Ectodermal cell (in vitro differentiated cells): ENCODE results near the gene C2CD2.

Source experiments
- H3K27ac ChIP-seq: 2 replicates; pipeline ENCODE4 v1.7.0; 2013; ENCODE audit warnings: mild to moderate bottlenecking, low read depth, low read length; ENCODE audit not compliant: insufficient read depth, poor library complexity, severe bottlenecking
- H3K27me3 ChIP-seq: 2 replicates; pipeline ENCODE4 v1.7.0; 2013; ENCODE audit warnings: mild to moderate bottlenecking, low read length; ENCODE audit not compliant: insufficient read depth, control insufficient read depth, poor library complexity, severe bottlenecking
- H3K36me3 ChIP-seq: one replicate; pipeline ENCODE4 v1.7.0; 2013; ENCODE audit warnings: low read length; ENCODE audit not compliant: control insufficient read depth, insufficient read depth
- H3K4me1 ChIP-seq: one replicate; pipeline ENCODE4 v1.7.0; 2013; ENCODE audit warnings: low read length; ENCODE audit not compliant: control insufficient read depth, insufficient read depth
- H3K4me3 ChIP-seq: 2 replicates; pipeline ENCODE4 v1.7.0; 2013; ENCODE audit warnings: low read depth, low read length, control low read depth; ENCODE audit not compliant: insufficient read depth
- H3K9me3 ChIP-seq: 2 replicates; pipeline ENCODE4 v1.7.0; 2013; ENCODE audit warnings: mild to moderate bottlenecking, low read length, moderate library complexity; ENCODE audit not compliant: control insufficient read depth
- WGBS, 2 experiments: methylation state at CpG; one replicate each; pipeline ENCODE4 v1.1.7; 2013; ENCODE audit warnings: missing lambda C conversion rate in 2 of 2; 5-methylcytosine and 5-hydroxymethylcytosine counted together

The C2CD2 gene

GRCh38 chr21:41836166-41837015 is 117.4 kb downstream of the C2CD2 start:
- 87% methylated on average over 32 of the region's 32 CpGs for WGBS, 2 experiments
- Histone ChIP-seq H3K4me1 (no peaks in the 10 kb centered on the region), H3K4me3 (no peak overlapping the region), H3K27me3 (no peaks in the 10 kb centered on the region), H3K27ac (no peak overlapping the region), H3K9me3 (no peaks in the 10 kb centered on the region), H3K36me3 (no peaks in the 10 kb centered on the region)

DNA sequence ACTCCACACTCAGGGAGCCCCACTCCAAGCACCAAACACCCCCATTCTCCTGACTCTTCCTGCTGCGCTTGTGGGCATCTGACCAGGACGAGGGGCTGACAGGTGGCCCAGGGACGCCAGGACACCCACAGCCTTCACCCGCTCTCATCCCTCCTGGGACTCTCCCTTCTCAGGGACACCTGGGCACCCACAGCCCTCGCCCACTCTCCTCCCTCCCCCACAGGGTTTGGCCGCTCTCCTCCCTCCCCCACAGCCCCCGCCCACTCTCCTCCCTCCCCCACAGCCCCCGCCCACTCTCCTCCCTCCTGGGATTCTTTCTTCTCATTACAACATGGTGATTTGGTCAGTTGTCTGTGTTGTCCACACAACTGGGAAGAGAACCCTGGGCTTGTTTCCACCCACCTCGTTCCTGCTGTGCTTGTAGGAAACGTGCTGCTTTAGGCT is 118.1 kb downstream of the C2CD2 start:
- H3K36me3 ChIP-seq = no peaks in the 10 kb centered on the region
- no peak overlapping the region for H3K4me3 ChIP-seq
- H3K27me3 ChIP-seq = no peaks in the 10 kb centered on the region
- H3K4me1 ChIP-seq = no peaks in the 10 kb centered on the region
- WGBS, 2 experiments = 61 to 64% methylated on average over 10 of the region's 10 CpGs
- no peak overlapping the region for H3K27ac ChIP-seq
- no peaks in the 10 kb centered on the region for H3K9me3 ChIP-seq
